HFFc6 (cell line): Measurements from ENCODE around the gene C6orf52. TPM values are rescaled to one million over a fixed set of nuclear protein-coding genes. Genes with fewer than 3 reads are reported as not detected.
"Not testable (repeated sequence)": the region's sequence is repeated elsewhere in the genome, so short reads cannot be mapped to it uniquely, and the experiment has no call there.

Experiments
- DNase-seq: peaks from one replicate; pipeline ENCODE4 v3.0.0-alpha.2; 2018
- H3K27ac Mint-ChIP-seq: 2 replicates; pipeline ENCODE4 v1.8.0; 2020; ENCODE audit warnings: mild to moderate bottlenecking, mixed read lengths
- H3K27me3 Mint-ChIP-seq: 2 replicates; pipeline ENCODE4 v1.8.0; 2021; ENCODE audit warnings: mild to moderate bottlenecking, moderate library complexity, mixed read lengths; ENCODE audit not compliant: insufficient read depth
- H3K36me3 Mint-ChIP-seq: 2 replicates; pipeline ENCODE4 v1.8.0; 2021; ENCODE audit warnings: low read depth, mixed read lengths
- H3K4me1 Mint-ChIP-seq: 2 replicates; pipeline ENCODE4 v1.8.0; 2020; ENCODE audit warnings: low read depth, mixed read lengths
- H3K4me3 Mint-ChIP-seq: 2 replicates; pipeline ENCODE4 v1.8.0; 2020; ENCODE audit warnings: mild to moderate bottlenecking, moderate library complexity, mixed read lengths
- H3K9me3 Mint-ChIP-seq: 2 replicates; pipeline ENCODE4 v1.8.0; 2020; ENCODE audit warnings: mild to moderate bottlenecking, mixed read lengths
- CTCF ChIP-seq: fragments of 200-600 bp; sonication (generic); IDR thresholded peaks from 2 replicates; pipeline ENCODE4 v1.5.0; 2021; ENCODE audit warnings: antibody characterized with exemption, mild to moderate bottlenecking
- total RNA-seq, 6 experiments: library from RNA; stranded (reverse); fragmentation: NEBNext Ultra II Directional; extraction: Animal tissue kit (Norgen Biotek cat#: 25700); gene quantifications; 2 replicates in 1 of 6; 3 replicates in 5 of 6; pipeline ENCODE4 v1.2.3, GENCODE V29; 2021

Gene C6orf52
- total RNA-seq, 6 experiments from 2014 or later = not detected

DNA sequence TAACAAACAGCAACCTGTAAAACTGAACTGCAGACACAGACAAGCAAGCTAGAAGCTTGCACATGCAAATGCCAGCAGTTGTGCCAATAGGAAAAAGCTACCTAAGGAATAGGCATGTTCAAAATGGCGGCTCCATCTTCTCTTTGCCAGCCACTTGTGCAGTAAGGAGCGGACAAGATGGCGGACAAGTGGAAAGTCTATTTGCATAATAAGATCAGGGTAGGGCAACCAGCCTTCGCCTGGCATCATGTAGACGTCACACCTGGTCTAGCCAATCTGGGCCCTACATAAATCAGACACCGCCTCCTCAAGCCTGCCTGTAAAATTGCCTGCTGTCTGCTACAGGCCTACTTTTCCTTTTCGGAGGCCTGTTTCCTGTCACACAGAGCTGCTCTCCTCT is 18.0 kb downstream of the C6orf52 start:
- H3K9me3 Mint-ChIP-seq = no peaks in the 10 kb centered on the region
- no peak for TF ChIP-seq CTCF
- H3K4me3 Mint-ChIP-seq = no peak overlapping the region
- H3K4me1 Mint-ChIP-seq = no peaks in the 10 kb centered on the region
- no peak for DNase-seq
- H3K27ac Mint-ChIP-seq = no peak overlapping the region
- H3K27me3 Mint-ChIP-seq = peaks cover 10% of the 10 kb centered on the region
- no peaks in the 10 kb centered on the region for H3K36me3 Mint-ChIP-seq

- no peak for TF ChIP-seq CTCF
- H3K36me3 Mint-ChIP-seq = no peaks in the 10 kb centered on the region
- H3K4me3 Mint-ChIP-seq = no peak overlapping the region
- H3K4me1 Mint-ChIP-seq = no peaks in the 10 kb centered on the region
- no peak for DNase-seq
- H3K27ac Mint-ChIP-seq = no peak overlapping the region
- no peaks in the 10 kb centered on the region; the same call in 1 of the 2 replicates for H3K9me3 Mint-ChIP-seq
- H3K27me3 Mint-ChIP-seq = peaks cover 13% of the 10 kb centered on the region
Measured at GRCh38 chr6:10668126-10668917, 26.1 kb downstream of the C6orf52 start.

DNA sequence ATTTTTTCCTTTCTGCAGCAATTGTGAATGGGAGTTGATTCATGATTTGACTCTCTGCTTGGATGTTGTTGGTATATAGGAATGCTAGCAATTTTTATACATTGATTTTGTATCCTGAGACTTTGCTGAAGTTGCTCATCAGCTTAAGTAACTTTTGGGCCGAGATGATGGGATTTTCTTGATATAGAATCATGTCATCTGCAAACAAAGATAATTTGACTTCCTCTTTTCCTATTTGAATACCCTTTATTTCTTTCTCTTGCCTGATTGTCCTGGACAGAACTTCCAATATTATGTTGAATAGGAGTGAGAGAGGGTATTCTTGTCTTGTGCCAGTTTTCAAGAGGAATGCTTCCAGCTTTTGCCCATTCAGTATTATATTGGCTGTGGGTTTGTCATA is 28.8 kb downstream of the C6orf52 start:
- not testable (repeated sequence) for H3K36me3 Mint-ChIP-seq, H3K9me3 Mint-ChIP-seq, DNase-seq, H3K4me3 Mint-ChIP-seq, H3K27ac Mint-ChIP-seq, H3K4me1 Mint-ChIP-seq
- peaks cover 21% of the 10 kb centered on the region for H3K27me3 Mint-ChIP-seq

- Mint-ChIP-seq H3K4me3 (no peak overlapping the region), H3K4me1 (no peaks in the 10 kb centered on the region), H3K36me3 (no peaks in the 10 kb centered on the region), H3K9me3 (peaks cover 7% of the 10 kb centered on the region), H3K27me3 (peaks cover 15% of the 10 kb centered on the region), H3K27ac (no peak overlapping the region)
- DNase-seq = no peak
- no peak for TF ChIP-seq CTCF
Measured at GRCh38 chr6:10662742-10663141, 31.7 kb downstream of the C6orf52 start.

GRCh38 chr6:10662207-10662606 is 32.2 kb downstream of the C6orf52 start:
- TF ChIP-seq CTCF = no peak
- DNase-seq = no peak
- no peak overlapping the region for H3K4me3 Mint-ChIP-seq
- H3K27ac Mint-ChIP-seq = no peak overlapping the region
- H3K9me3 Mint-ChIP-seq = peaks cover 7% of the 10 kb centered on the region
- no peaks in the 10 kb centered on the region for H3K36me3 Mint-ChIP-seq
- H3K4me1 Mint-ChIP-seq = no peaks in the 10 kb centered on the region
- peaks cover 15% of the 10 kb centered on the region for H3K27me3 Mint-ChIP-seq

DNA sequence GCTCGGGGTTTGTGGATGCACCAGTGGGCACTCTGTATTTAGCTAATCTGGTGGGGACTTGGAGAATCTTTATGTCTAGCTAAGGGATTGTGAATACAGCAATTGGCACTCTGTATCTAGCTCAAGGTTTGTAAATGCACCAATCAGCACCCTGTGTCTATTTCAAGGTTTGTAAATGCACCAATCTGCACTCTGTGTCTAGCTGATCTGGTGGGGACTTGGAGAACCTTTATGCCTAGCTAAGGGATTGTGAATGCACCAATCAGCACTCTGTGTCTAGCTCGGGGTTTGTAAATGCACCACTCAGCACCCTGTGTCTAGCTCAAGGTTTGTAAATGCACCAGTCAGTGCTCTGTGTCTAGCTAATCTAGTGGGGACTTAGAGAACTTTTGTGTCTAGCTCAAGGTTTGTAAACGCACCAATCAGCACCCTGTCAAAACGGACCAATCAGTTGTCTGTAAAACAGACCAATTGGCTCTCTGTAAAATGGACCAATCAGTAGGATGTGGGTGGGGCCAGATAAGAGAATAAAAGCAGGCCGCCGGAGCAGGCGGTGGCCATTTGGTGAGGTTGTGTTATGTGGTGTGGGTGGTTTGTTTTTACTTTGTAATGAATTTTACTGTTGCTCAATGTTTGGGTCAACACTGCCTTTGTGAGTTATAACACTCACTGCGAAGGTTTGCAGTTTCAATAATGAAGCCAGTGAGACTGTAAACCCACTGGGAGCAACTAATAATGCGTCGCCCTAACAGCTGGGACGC is 33.8 kb downstream of the C6orf52 start:
- H3K36me3 Mint-ChIP-seq, H3K27ac Mint-ChIP-seq, DNase-seq, H3K4me3 Mint-ChIP-seq, H3K4me1 Mint-ChIP-seq, H3K9me3 Mint-ChIP-seq: not testable (repeated sequence)
- peaks cover 15% of the 10 kb centered on the region for H3K27me3 Mint-ChIP-seq
